ENCODE results near the gene RNF41. TPM values are rescaled to one million over a fixed set of nuclear protein-coding genes. Genes with fewer than 3 reads are reported as not detected.

RNF41 gene
- total RNA-seq, 4 donors from 2014 or later = 50.0 to 81.6 (median 62.0) TPM

DNA sequence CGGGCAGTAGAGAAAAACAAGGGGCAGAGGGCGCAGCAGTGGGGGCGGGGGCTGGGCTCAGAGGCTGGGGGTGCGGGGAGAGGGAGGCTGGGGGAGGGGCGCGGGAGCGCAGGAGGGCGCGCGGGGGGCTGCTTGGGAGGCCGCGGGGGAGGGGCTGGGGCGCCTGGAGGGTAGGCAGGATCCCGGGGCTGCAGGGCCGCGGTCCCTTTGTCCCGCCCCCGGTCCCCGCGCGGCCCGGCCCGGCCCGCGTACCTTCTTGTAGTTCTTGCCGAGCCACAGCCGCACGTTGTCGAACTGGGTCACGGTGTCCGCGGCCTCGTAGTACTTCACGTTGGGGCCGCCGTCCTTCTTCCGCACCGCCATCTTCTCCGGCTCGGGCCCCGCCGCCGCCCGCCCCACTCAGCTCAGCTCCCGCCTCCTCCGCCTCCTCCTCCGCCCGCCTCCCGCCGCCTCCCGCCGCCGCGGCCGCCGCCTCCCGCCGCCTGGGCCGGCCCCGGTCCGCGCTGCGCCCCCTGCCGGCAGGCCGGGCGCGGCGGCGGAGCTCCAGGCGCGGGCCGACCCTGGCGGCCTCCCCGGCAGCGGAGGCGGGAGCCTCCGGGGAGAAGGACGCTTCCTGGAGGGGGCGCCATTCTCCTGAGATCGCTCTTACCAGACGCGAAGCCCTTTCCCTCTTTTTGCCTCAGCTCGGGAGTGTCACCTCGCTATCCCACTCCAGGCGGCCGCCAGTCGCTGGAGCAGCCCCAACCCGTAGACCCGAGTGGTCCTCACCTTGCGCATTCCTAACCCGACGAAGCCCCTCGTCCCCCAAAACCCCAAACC, 32.4 kb downstream of the RNF41 start, which contains the start of gene SMARCC2:
Gene SMARCC2 (minus strand): TSS at position 385 of the 819 bp plus-strand sequence. CDS start 22 bp downstream, at position 363.
- Histone ChIP-seq H3K36me3 (peaks cover 0 to 31% (median 9%) of the 10 kb centered on the region in 3 donors), H3K9me3 (no peaks in the 10 kb centered on the region), H3K27ac (peak within 1 kb of the TSS; percentile 93 to 95 (median 94)), H3K4me3 (peak within 1 kb of the TSS; percentile 71 to 92 (median 89)), H3K27me3 (no peaks in the 10 kb centered on the region), H3K4me1 (peaks cover 0 to 32% (median 16%) of the 10 kb centered on the region in 4 donors)
- TF ChIP-seq EP300 (IDR thresholded peaks at IDR 0.05) (peak in 1 of 2 donors; percentile 43), POLR2A (IDR thresholded peaks at IDR 0.05) (peak in 1 of 2 donors; percentile 24)
- TF ChIP-seq, protein P1, sequence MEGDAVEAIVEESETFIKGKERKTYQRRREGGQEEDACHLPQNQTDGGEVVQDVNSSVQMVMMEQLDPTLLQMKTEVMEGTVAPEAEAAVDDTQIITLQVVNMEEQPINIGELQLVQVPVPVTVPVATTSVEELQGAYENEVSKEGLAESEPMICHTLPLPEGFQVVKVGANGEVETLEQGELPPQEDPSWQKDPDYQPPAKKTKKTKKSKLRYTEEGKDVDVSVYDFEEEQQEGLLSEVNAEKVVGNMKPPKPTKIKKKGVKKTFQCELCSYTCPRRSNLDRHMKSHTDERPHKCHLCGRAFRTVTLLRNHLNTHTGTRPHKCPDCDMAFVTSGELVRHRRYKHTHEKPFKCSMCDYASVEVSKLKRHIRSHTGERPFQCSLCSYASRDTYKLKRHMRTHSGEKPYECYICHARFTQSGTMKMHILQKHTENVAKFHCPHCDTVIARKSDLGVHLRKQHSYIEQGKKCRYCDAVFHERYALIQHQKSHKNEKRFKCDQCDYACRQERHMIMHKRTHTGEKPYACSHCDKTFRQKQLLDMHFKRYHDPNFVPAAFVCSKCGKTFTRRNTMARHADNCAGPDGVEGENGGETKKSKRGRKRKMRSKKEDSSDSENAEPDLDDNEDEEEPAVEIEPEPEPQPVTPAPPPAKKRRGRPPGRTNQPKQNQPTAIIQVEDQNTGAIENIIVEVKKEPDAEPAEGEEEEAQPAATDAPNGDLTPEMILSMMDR (IDR thresholded peaks at IDR 0.05) = peak; percentile 78 to 96 (median 86)
- DNase-seq (ENCODE audit: low spot score in 2 of 2) = peak; percentile 75 to 83
- 0 to 1% methylated on average over 47 to 48 of the region's 93 CpGs for WGBS, 2 donors

DNA sequence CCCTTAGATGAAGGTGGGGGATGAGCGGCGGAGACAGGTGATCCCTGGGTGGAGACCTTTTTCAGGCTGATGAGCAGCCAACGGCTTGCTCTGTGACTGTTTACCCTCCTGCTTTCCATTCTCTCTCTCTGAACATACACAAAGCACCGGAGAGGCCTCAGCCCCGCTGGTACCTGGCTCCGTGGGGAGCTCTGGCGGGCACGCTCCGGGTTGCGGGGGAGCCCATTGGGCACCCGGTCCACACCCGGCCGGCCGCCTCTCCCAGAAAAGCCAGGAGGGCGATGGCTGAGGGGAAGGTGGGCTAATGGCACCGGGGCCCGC, 33.0 kb downstream of the RNF41 start:
- TF ChIP-seq EP300 (IDR thresholded peaks at IDR 0.05) = no peak
- TF ChIP-seq POLR2A (IDR thresholded peaks at IDR 0.05) = no peak
- TF ChIP-seq, protein P1 (IDR thresholded peaks at IDR 0.05) = no peak
- no peak for DNase-seq (ENCODE audit: low spot score in 2 of 2)

DNA sequence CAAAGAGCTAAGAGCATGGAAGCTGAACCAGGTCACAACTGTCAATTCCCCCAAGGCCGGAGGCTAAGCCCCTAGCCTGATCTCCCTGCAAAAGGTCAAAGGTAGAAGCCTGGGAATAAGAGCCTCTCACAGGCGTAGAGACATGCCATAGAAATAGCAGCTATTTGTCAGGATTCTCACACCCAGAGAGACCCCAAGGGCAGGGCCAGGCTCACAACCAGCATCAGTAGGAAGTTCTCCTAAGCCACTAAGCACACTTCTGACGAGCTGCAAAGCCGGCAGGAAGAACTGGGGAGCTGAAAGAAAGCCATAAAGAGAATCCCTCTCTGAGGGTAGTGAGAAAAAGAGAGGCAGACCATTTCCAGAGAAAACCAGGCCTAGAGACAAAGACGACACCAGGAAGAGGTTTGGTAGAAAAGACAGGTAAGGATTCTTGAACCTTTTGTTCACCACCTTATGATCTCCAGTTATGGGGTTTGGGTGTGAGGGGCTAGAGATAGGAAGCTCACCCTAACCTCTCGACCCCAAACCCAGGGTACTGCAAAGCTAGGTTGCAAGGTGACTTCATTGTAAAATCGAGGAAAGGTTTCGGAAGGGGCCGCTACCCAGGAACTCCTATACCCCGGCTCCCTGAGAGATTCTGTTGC, 33.5 kb downstream of the RNF41 start:
- no peak for DNase-seq (ENCODE audit: low spot score in 2 of 2)
- WGBS, 2 donors = 5 to 6% methylated on average over 10 of the region's 10 CpGs
- Histone ChIP-seq H3K27ac (peak overlapping the region; percentile 89 to 94 (median 92)), H3K9me3 (no peaks in the 10 kb centered on the region), H3K4me3 (peak overlapping the region; percentile 71 to 92 (median 89)), H3K27me3 (no peaks in the 10 kb centered on the region), H3K4me1 (peaks cover 0 to 32% (median 16%) of the 10 kb centered on the region in 4 donors), H3K36me3 (peaks cover 0 to 42% (median 17%) of the 10 kb centered on the region in 3 donors)
- TF ChIP-seq, protein P1 (IDR thresholded peaks at IDR 0.05) = no peak
- TF ChIP-seq POLR2A (IDR thresholded peaks at IDR 0.05) (no peak), EP300 (IDR thresholded peaks at IDR 0.05) (no peak)

More for the DNA sequence above, 33.0 kb downstream of the RNF41 start:
- Histone ChIP-seq H3K36me3 (peaks cover 0 to 37% (median 14%) of the 10 kb centered on the region in 3 donors), H3K27ac (peak overlapping the region; percentile 89 to 94 (median 92)), H3K4me3 (peak overlapping the region; percentile 71 to 92 (median 89)), H3K9me3 (no peaks in the 10 kb centered on the region), H3K4me1 (peaks cover 0 to 32% (median 16%) of the 10 kb centered on the region in 4 donors), H3K27me3 (no peaks in the 10 kb centered on the region)
- 0 to 2% methylated on average over 10 to 14 of the region's 17 CpGs for WGBS, 2 donors

DNA sequence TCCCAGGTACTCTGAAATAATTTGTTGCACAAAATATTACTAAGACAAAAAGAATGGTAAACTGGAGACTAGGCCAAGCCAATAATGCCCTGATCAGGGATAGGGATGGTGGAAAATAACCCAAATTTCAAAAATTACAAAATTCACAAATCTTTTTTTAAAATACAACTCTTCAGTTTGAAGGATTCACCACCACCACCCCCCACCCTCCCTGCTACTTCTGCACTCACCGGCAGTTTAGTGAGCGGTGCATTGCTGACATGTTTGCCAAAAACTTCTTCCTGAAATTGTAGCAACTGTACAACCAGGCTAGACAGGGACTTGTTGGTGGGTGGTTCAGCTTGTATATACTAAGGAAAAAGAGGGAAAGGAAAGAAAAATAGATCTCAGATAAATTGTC, 34.8 kb downstream of the RNF41 start:
- Histone ChIP-seq H3K27me3 (no peaks in the 10 kb centered on the region), H3K9me3 (no peaks in the 10 kb centered on the region), H3K4me3 (no peak overlapping the region), H3K27ac (no peak overlapping the region), H3K4me1 (peaks cover 0 to 32% (median 16%) of the 10 kb centered on the region in 4 donors), H3K36me3 (peaks cover 0 to 55% (median 21%) of the 10 kb centered on the region in 3 donors)
- 43 to 50% methylated on average over 2 of the region's 2 CpGs for WGBS, 2 donors
- TF ChIP-seq, protein P1 (IDR thresholded peaks at IDR 0.05) = no peak
- TF ChIP-seq POLR2A (IDR thresholded peaks at IDR 0.05) (no peak), EP300 (IDR thresholded peaks at IDR 0.05) (no peak)
- no peak for DNase-seq (ENCODE audit: low spot score in 2 of 2)

Data from tibial nerve (tissue), 4 donors.